ENCODE results near the gene ESR1. TPM values are rescaled to one million over a fixed set of nuclear protein-coding genes. Genes with fewer than 3 reads are reported as not detected.

Gene ESR1
- total and polyA plus RNA-seq, 2 experiments from 2014 or later = 1.6 to 5.1 TPM

DNA sequence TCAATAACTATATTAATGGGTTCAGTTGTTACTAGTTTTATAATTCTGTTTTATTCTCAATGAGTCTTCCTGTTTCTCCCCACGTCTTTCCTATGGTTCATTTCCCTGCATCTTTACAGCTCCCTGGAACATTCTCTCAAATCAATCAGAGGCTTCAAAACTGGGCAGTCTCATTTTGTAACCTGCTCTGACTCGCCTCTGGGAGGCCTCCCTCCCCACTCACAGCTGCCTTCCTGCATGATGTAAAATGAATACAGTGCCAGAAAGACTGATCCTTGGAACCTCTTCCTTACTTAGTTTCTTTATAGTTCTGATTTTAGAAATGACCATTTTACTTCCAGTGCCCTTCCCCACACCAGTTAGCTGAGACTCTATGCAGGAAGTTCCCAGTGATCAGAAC lies 103.9 kb downstream of the ESR1 start:
- Histone ChIP-seq H3K27me3 (no peaks in the 10 kb centered on the region), H3K36me3 (no peaks in the 10 kb centered on the region), H3K4me3 (no peak overlapping the region), H3K27ac (no peak overlapping the region), H3K4me1 (ENCODE audit: low read depth) (no peaks in the 10 kb centered on the region), H3K9me3 (ENCODE audit: low read depth) (no peaks in the 10 kb centered on the region)
- TF ChIP-seq, protein P1, sequence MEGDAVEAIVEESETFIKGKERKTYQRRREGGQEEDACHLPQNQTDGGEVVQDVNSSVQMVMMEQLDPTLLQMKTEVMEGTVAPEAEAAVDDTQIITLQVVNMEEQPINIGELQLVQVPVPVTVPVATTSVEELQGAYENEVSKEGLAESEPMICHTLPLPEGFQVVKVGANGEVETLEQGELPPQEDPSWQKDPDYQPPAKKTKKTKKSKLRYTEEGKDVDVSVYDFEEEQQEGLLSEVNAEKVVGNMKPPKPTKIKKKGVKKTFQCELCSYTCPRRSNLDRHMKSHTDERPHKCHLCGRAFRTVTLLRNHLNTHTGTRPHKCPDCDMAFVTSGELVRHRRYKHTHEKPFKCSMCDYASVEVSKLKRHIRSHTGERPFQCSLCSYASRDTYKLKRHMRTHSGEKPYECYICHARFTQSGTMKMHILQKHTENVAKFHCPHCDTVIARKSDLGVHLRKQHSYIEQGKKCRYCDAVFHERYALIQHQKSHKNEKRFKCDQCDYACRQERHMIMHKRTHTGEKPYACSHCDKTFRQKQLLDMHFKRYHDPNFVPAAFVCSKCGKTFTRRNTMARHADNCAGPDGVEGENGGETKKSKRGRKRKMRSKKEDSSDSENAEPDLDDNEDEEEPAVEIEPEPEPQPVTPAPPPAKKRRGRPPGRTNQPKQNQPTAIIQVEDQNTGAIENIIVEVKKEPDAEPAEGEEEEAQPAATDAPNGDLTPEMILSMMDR (IDR thresholded peaks at IDR 0.05; ENCODE audit: low read depth, low read length) = no peak
- no peak for DNase-seq (ENCODE audit: low read depth in 1 of 2, low spot score in 1 of 2)

- peak in 1 of 2 donors; percentile 14 for DNase-seq (ENCODE audit: low read depth in 1 of 2, low spot score in 1 of 2)
- no peaks in the 10 kb centered on the region for H3K9me3 ChIP-seq (ENCODE audit: low read depth)
- peaks cover 3% of the 10 kb centered on the region for H3K4me1 ChIP-seq (ENCODE audit: low read depth)
- H3K27ac ChIP-seq = no peak overlapping the region
- no peaks in the 10 kb centered on the region for H3K27me3 ChIP-seq
- TF ChIP-seq, protein P1 (IDR thresholded peaks at IDR 0.05; ENCODE audit: low read depth, low read length) = no peak
- H3K4me3 ChIP-seq = no peak overlapping the region
- H3K36me3 ChIP-seq = no peaks in the 10 kb centered on the region
Observed at GRCh38 chr6:151914484-151914883, 107.0 kb downstream of the ESR1 start.

DNA sequence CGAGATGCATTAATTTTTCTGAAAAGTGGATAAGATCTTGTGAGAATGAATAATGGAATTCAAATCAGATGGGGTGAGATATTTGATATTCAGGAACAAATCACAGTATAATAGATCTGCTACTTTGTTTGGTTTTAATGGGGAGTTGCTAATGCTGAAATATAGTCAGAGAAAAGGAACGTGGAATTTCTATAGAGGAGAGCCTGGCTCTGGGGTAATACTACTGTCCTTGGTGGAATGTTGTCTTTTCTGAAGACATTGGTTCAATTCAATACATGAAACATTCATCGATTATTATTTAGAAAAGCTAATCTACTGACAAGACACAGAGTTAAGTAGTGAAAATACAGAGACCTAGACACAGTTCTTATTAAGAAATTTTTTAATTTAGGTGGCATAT lies 108.6 kb downstream of the ESR1 start:
- no peaks in the 10 kb centered on the region for H3K27me3 ChIP-seq
- H3K4me1 ChIP-seq (ENCODE audit: low read depth) = peaks cover 3% of the 10 kb centered on the region
- H3K36me3 ChIP-seq = no peaks in the 10 kb centered on the region
- TF ChIP-seq, protein P1 (IDR thresholded peaks at IDR 0.05; ENCODE audit: low read depth, low read length) = no peak
- no peaks in the 10 kb centered on the region for H3K9me3 ChIP-seq (ENCODE audit: low read depth)
- no peak overlapping the region for H3K27ac ChIP-seq
- no peak overlapping the region for H3K4me3 ChIP-seq
- no peak for DNase-seq (ENCODE audit: low read depth in 1 of 2, low spot score in 1 of 2)

GRCh38 chr6:151916680-151917164 lies 109.2 kb downstream of the ESR1 start:
- DNase-seq (ENCODE audit: low read depth in 1 of 2, low spot score in 1 of 2) = peak in 1 of 2 donors; percentile 19
- Histone ChIP-seq H3K4me1 (ENCODE audit: low read depth) (peaks cover 3% of the 10 kb centered on the region), H3K9me3 (ENCODE audit: low read depth) (no peaks in the 10 kb centered on the region), H3K27me3 (no peaks in the 10 kb centered on the region), H3K4me3 (no peak overlapping the region), H3K27ac (no peak overlapping the region), H3K36me3 (no peaks in the 10 kb centered on the region)
- TF ChIP-seq, protein P1 (IDR thresholded peaks at IDR 0.05; ENCODE audit: low read depth, low read length) = no peak

DNA sequence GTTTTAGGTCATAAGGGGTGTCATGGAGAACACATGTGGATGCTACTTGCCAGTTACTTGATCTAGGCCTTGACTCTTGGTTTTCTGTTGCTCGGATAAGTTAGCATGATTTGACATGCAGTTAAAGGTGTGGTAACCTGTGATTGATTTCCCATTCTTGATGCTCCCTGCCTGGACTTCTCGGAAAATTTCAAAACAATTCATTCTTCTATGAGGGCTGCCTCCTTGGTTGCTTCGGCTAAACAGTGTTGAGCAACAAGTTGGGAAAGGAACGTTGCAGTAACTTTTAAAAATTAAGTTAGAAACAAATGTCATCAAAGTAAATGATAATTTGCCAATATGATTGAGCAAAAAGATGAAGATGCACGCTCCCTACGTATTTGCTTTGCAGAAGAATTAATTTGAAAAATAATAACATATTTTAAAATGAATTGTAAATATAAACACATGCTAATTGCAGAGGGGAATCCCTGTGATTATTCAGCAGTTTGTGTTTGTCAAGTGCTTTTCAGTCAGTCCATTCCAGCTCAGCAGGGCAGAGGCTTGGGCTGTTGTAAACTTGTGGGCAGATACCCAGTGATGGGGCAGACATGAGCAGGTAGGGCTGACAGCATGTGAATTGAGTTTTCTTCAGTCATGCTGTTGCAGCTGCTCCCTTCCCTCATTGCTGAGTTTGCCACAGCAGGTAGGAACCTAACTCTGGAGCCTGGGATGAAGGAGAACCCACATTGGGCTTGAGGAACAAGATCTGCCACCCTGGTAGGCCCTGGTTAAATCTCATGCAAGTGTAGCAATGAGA lies 110.2 kb downstream of the ESR1 start:
- no peaks in the 10 kb centered on the region for H3K27me3 ChIP-seq
- H3K9me3 ChIP-seq (ENCODE audit: low read depth) = no peaks in the 10 kb centered on the region
- DNase-seq (ENCODE audit: low read depth in 1 of 2, low spot score in 1 of 2) = no peak
- TF ChIP-seq, protein P1 (IDR thresholded peaks at IDR 0.05; ENCODE audit: low read depth, low read length) = no peak
- H3K4me1 ChIP-seq (ENCODE audit: low read depth) = peaks cover 3% of the 10 kb centered on the region
- H3K27ac ChIP-seq = no peak overlapping the region
- no peak overlapping the region for H3K4me3 ChIP-seq
- H3K36me3 ChIP-seq = no peaks in the 10 kb centered on the region
